Right lobe of liver (tissue), 6 donors: Measurements from ENCODE around the gene INO80E. TPM values are rescaled to one million over a fixed set of nuclear protein-coding genes. Genes with fewer than 3 reads are reported as not detected.
A peak's percentile ranks its signal among the peaks of the same experiment; 100 is the strongest.

Experiments
- ATAC-seq, 4 donors: fragments of 200-7000 bp; cut with Tn5 transposase; one replicate each; pipeline ENCODE4 v1.9.1; 2020; ENCODE audit warnings: mild to moderate bottlenecking in 4 of 4, moderate library complexity in 4 of 4
- DNase-seq, 3 donors: peaks; one replicate each; pipeline ENCODE4 v3.0.0-alpha.2; 2020
- H3K27ac ChIP-seq, 3 donors: fragments of 200-600 bp; one replicate each; pipeline ENCODE4 v1.8.0; 2022
- H3K27me3 ChIP-seq, 2 donors: fragments of 200-600 bp; one replicate each; pipeline ENCODE4 v1.8.0; 2022
- H3K36me3 ChIP-seq, 4 donors: fragments of 200-600 bp; sonication (generic) in 1 of 4; one replicate each; pipeline versions ENCODE4 v1.5.1 to v1.8.0; 2017 to 2022; ENCODE audit warnings: control low read depth in 1 of 4
- H3K4me1 ChIP-seq, 4 donors: fragments of 200-600 bp; sonication (generic) in 1 of 4; one replicate each; pipeline versions ENCODE4 v1.5.1 to v1.8.0; 2017 to 2022; ENCODE audit warnings: control low read depth in 1 of 4
- H3K4me3 ChIP-seq, 3 donors: fragments of 200-600 bp; one replicate each; pipeline ENCODE4 v1.8.0; 2022
- H3K9me3 ChIP-seq, 4 donors: fragments of 200-600 bp; sonication (generic) in 1 of 4; one replicate each; pipeline versions ENCODE4 v1.5.1 to v1.8.0; 2017 to 2022; ENCODE audit warnings: control low read depth in 1 of 4
- POLR2A ChIP-seq: fragments of 450-650 bp; IDR thresholded peaks from one replicate; pipeline ENCODE4 v1.6.1; 2017; ENCODE audit warnings: antibody characterized with exemption, mild to moderate bottlenecking
- WGBS: methylation state at CpG from one replicate; pipeline ENCODE4 v1.1.6; 2018; ENCODE audit warnings: low coverage, low lambda C conversion rate; ENCODE audit not compliant: insufficient coverage; ENCODE audit errors: missing lambda C conversion rate; 5-methylcytosine and 5-hydroxymethylcytosine counted together
- intact Hi-C, 2 donors: fragments of 100-400 bp; cut with DNase I; formaldehyde crosslinking; loops; one replicate each; pipeline versions ENCODE4 v1.11.2 to v1.14.1; 2022
- long read RNA-seq: library from polyadenylated mRNA; unstranded; transcript quantifications from one replicate; pipeline ENCODE4 v2.0.0, GENCODE V29; 2019
- total RNA-seq, 6 experiments: library from RNA; depleted of rRNA in 2 of 6; stranded (reverse); fragments of >200 nt in 2 of 6; fragmentation: NEBNext Ultra II Directional in 3 of 6; extraction: Animal tissue kit (Norgen Biotek cat#: 25700) in 3 of 6; gene quantifications; one replicate each; pipeline versions ENCODE4 v1.1.0 to v1.2.4, GENCODE V29; 2016 to 2023
- TF ChIP-seq, protein P1 (sequence below), 4 donors: fragments of 200-600 bp in 3 of 4; fragments of 450-650 bp in 1 of 4; IDR thresholded peaks; one replicate each; pipeline versions ENCODE4 v1.5.1 to v1.8.0; 2016 to 2022; ENCODE audit warnings: antibody characterized with exemption in 4 of 4, mild to moderate bottlenecking in 2 of 4
- donor health status: DM: no; HTN: yes; CAD: no.
- donor health status: DM: no; HTN: no; CAD: no.
- donor health status: DM: no; HTN: no; CAD: no.
- donor health status: DM: no; HTN: yes; CAD: no.
- donor health status: DM: no; HTN: yes; CAD: no.

Gene INO80E, protein sequence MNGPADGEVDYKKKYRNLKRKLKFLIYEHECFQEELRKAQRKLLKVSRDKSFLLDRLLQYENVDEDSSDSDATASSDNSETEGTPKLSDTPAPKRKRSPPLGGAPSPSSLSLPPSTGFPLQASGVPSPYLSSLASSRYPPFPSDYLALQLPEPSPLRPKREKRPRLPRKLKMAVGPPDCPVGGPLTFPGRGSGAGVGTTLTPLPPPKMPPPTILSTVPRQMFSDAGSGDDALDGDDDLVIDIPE
- 10 to 100 TPM; 22.3 to 45.8 (median 33.2) TPM for total RNA-seq
- long read RNA-seq, partial matches to known transcripts = 1 of 1 reads
- long read RNA-seq, other reads (novel, unspliced or antisense) = 0 of 1 reads

DNA sequence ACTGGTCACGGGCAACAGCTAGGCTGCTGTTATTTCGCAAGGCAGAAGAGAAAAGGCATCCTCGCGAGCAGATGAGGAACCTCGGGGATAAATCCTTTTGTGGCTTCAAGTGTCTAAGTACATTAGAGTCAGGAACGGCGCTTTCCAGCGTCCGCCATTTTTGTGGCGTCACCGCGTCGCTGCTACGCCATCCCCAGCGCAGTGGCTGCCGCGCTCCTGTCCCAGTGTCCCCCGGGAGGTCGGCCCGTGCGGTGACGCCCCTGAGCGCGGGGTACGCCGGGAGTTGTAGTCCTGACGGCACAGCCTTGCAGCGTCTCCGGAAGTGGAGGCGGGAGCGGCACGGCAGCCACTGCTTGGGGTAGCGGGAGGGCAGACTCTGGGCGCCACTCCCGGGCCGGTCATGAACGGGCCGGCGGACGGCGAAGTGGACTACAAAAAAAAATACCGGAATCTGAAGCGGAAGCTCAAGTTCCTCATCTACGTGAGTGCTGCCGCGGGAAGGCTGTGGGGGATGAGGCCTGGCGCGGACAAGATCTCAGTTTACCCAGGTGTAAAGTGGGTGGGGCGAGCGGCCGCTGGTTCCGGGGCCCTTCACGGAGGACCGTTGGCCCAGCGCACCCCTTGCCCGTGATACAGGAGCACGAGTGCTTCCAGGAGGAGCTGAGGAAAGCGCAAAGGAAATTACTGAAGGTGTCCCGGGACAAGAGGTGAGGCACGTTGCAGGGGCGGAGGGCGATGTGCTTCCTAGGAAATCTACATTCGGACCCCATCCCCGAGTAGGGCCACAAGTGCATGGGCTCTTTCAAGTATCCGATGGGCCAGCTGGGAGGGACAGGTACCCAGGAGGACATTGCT, at the start of gene INO80E:
TSS of gene INO80E (plus strand) at position 331 of the 855 bp plus-strand sequence. CDS start at position 401, 70 bp downstream.
- TF ChIP-seq, protein P1, sequence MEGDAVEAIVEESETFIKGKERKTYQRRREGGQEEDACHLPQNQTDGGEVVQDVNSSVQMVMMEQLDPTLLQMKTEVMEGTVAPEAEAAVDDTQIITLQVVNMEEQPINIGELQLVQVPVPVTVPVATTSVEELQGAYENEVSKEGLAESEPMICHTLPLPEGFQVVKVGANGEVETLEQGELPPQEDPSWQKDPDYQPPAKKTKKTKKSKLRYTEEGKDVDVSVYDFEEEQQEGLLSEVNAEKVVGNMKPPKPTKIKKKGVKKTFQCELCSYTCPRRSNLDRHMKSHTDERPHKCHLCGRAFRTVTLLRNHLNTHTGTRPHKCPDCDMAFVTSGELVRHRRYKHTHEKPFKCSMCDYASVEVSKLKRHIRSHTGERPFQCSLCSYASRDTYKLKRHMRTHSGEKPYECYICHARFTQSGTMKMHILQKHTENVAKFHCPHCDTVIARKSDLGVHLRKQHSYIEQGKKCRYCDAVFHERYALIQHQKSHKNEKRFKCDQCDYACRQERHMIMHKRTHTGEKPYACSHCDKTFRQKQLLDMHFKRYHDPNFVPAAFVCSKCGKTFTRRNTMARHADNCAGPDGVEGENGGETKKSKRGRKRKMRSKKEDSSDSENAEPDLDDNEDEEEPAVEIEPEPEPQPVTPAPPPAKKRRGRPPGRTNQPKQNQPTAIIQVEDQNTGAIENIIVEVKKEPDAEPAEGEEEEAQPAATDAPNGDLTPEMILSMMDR (IDR thresholded peaks at IDR 0.05) = no peak
- TF ChIP-seq POLR2A = peak; percentile 28
- Histone ChIP-seq H3K36me3 (peaks cover 0 to 19% (median 7%) of the 10 kb centered on the region in 4 donors), H3K9me3 (no peaks in the 10 kb centered on the region), H3K4me3 (peak within 1 kb of the TSS; percentile 68 to 94 (median 76)), H3K4me1 (peaks cover 0 to 18% (median 6%) of the 10 kb centered on the region in 4 donors), H3K27ac (peak within 1 kb of the TSS; percentile 93 to 99 (median 95)), H3K27me3 (no peaks in the 10 kb centered on the region)
- DNase-seq = peak; percentile 99 to 100 (median 99)
- 0% methylated on average over 16 of the region's 65 CpGs for WGBS
- peak; percentile 96 to 98 (median 98) for ATAC-seq
- intact Hi-C loops = loop anchor here in 1 of 2 donors (10.0 kb wide), 1 partner anchor 181 kb away; the partner anchor contains the start of genes PAGR1 and PRRT2

DNA sequence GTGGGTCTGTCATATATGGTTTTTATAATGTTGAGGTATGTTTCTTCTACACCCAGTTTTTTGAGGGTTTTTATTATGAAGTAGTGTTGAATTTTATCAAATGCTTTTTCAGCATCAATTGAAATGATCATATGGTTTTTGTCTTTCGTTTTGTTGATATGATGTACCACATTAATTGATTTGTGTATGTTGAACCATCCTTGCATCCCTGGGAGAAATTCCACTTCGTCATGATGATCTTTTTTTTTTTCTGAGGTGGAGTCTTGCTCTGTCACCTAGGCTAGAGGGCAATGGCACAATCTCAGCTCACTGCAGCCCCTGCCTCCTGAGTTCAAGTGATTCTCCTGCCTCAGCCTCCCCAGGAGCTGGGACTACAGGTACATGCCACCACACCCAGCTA, 48.1 kb upstream of the INO80E start:
- no peaks in the 10 kb centered on the region for H3K27me3 ChIP-seq
- no peaks in the 10 kb centered on the region for H3K36me3 ChIP-seq
- no peak overlapping the region for H3K27ac ChIP-seq
- H3K4me3 ChIP-seq = no peak overlapping the region
- H3K4me1 ChIP-seq = no peaks in the 10 kb centered on the region
- 57% methylated on average over 2 of the region's 2 CpGs for WGBS
- ATAC-seq (no peak), DNase-seq (no peak)
- no peaks in the 10 kb centered on the region for H3K9me3 ChIP-seq
- TF ChIP-seq, protein P1 (IDR thresholded peaks at IDR 0.05) = no peak
- TF ChIP-seq POLR2A = no peak
- intact Hi-C loops = no loop called here

DNA sequence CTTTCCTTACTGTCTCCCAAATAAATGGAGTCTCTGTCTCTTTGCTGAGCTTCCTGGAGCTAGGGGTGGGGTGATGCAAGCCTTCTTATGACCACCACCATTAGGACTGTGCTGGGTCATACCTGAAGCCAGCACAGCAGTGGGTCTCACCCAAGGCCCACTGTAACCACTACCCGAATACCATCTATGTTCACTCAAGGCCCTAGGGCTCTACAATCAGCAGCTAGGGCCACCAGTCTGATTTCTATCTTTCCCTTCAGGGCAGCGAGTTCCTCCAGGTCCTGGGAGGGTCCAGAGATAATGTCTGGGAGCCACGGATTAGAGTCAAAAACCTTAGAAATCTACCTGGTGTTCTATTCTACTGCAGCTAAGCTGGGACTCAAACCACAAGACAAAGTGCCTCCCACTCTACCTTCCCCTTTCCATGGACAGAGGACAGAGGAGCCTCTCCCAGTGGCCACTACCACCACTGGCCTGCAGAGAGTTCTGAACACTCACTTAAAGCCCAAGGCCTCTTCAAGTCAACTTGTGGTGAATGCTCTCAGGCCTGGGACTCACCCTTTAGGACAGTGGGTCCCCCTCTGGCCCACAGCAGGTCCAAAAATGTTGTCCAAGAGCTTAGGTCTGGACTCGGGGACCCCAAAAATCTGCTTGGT, 45.1 kb upstream of the INO80E start:
- no peaks in the 10 kb centered on the region for H3K9me3 ChIP-seq
- DNase-seq = no peak
- H3K4me3 ChIP-seq = no peak overlapping the region
- no peaks in the 10 kb centered on the region for H3K36me3 ChIP-seq
- no peak for ATAC-seq
- no peak for TF ChIP-seq POLR2A
- TF ChIP-seq, protein P1 (IDR thresholded peaks at IDR 0.05) = no peak
- no peaks in the 10 kb centered on the region for H3K27me3 ChIP-seq
- no peaks in the 10 kb centered on the region for H3K4me1 ChIP-seq
- H3K27ac ChIP-seq = no peak overlapping the region
- intact Hi-C loops = no loop called here
- WGBS = 80% methylated on average over 2 of the region's 4 CpGs

DNA sequence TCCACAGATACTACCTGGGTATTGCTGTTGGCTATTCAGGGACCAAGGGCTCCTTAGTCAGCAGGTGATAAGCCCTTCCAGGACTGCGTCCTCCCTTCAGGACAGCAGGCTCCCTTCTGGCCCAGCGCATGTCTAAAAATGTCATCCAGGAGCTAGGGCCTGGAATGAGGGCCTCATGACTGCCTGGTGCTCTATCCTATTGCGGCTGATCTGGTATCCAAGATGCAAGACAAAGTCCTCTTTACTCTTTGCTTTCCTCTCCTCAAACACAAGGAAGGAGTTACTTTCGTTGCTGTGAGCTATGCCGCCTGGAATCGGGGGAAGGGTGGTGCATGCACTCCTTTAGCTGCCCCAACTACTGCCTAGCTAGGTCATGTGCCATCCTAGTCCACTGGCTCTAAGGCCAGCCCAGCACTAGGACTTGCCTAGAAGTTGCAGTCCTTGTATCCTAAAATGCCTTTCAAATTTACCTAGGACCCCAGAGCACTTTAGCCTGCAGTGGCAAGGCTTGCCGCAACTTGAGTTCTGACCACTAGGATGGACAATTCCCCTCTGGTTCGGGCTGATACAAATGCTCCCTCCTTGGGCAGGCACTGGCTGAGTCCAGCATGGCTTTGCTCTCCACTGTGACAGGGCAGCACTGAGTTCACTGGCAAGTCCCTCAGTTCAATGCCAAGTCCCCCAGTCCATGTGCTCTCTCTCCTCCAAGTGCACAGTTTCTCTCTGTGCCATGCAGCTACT, 44.2 kb upstream of the INO80E start:
- Histone ChIP-seq H3K9me3 (no peaks in the 10 kb centered on the region), H3K27ac (no peak overlapping the region), H3K36me3 (no peaks in the 10 kb centered on the region), H3K27me3 (no peaks in the 10 kb centered on the region), H3K4me1 (no peaks in the 10 kb centered on the region), H3K4me3 (no peak overlapping the region)
- intact Hi-C loops = no loop called here
- WGBS = 80% methylated on average over 5 of the region's 8 CpGs
- DNase-seq (no peak), ATAC-seq (no peak)
- TF ChIP-seq, protein P1 (IDR thresholded peaks at IDR 0.05) = no peak
- TF ChIP-seq POLR2A = no peak
